Measurements from ENCODE around the gene RAMACL.

- TF ChIP-seq, protein P1, sequence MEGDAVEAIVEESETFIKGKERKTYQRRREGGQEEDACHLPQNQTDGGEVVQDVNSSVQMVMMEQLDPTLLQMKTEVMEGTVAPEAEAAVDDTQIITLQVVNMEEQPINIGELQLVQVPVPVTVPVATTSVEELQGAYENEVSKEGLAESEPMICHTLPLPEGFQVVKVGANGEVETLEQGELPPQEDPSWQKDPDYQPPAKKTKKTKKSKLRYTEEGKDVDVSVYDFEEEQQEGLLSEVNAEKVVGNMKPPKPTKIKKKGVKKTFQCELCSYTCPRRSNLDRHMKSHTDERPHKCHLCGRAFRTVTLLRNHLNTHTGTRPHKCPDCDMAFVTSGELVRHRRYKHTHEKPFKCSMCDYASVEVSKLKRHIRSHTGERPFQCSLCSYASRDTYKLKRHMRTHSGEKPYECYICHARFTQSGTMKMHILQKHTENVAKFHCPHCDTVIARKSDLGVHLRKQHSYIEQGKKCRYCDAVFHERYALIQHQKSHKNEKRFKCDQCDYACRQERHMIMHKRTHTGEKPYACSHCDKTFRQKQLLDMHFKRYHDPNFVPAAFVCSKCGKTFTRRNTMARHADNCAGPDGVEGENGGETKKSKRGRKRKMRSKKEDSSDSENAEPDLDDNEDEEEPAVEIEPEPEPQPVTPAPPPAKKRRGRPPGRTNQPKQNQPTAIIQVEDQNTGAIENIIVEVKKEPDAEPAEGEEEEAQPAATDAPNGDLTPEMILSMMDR (IDR thresholded peaks at IDR 0.05; ENCODE audit: insufficient read depth, low read depth, low read length) = no peak
- TF ChIP-seq EZH2 (IDR thresholded peaks at IDR 0.05; ENCODE audit: insufficient read depth, low read length) = no peak
These were observed 39.9 kb upstream of the RAMACL start for GRCh38 chr6:166626177-166627032.

Measured in astrocyte (in vitro differentiated cells and primary cell).